Lower leg skin (tissue), 4 donors: ENCODE measurements around the gene ADAMTS8. TPM values are rescaled to one million over a fixed set of nuclear protein-coding genes. Genes with fewer than 3 reads are reported as not detected.

Experiments
- DNase-seq, 2 donors: peaks; one replicate each; pipeline ENCODE4 v3.0.0-alpha.2; 2019; ENCODE audit warnings: low spot score in 2 of 2
- H3K4me3 ChIP-seq: fragments of 200-600 bp; sonication (generic); 2 replicates; pipeline ENCODE4 v1.5.1; 2017; ENCODE audit warnings: mild to moderate bottlenecking, low read depth; ENCODE audit not compliant: poor library complexity, severe bottlenecking
- CTCF ChIP-seq, 3 donors: fragments of 450-650 bp; IDR thresholded peaks; one replicate each; pipeline ENCODE4 v1.5.1; 2016; ENCODE audit warnings: antibody characterized with exemption in 3 of 3, mild to moderate bottlenecking in 3 of 3, moderate library complexity in 2 of 3
- POLR2A ChIP-seq, 2 donors: fragments of 450-650 bp; IDR thresholded peaks; one replicate each; pipeline ENCODE4 v1.6.1; 2016 to 2017; ENCODE audit warnings: antibody characterized with exemption in 2 of 2, mild to moderate bottlenecking in 1 of 2, moderate library complexity in 1 of 2
- WGBS, 2 donors: methylation state at CpG; one replicate each; pipeline ENCODE4 v1.1.5; 2018; 5-methylcytosine and 5-hydroxymethylcytosine counted together
- intact Hi-C: fragments of 100-400 bp; cut with DNase I; formaldehyde crosslinking; loops from one replicate; pipeline ENCODE4 v1.15.0; 2023; ENCODE audit warnings: low total_unique reads
- total RNA-seq, 4 donors: library from RNA; depleted of rRNA; stranded (reverse); fragments of >200 nt; gene quantifications; one replicate each; pipeline ENCODE4 v1.1.0, GENCODE V29; 2016

The ADAMTS8 gene
- total RNA-seq, 4 donors from 2014 or later, result 0.15 to 1.4 (median 0.81) TPM; not detected in 1

GRCh38 chr11:130426837-130427341, 1.5 kb downstream of the ADAMTS8 start:
- 25 to 39% methylated on average over 18 of the region's 18 CpGs for WGBS, 2 donors
- H3K4me3 ChIP-seq, result no peak overlapping the region
- intact Hi-C loops, result loop anchor here (5.0 kb wide), 1 partner anchor 215 kb away; no protein-coding TSS in a partner anchor

GRCh38 chr11:130426223-130426836, 2.1 kb downstream of the ADAMTS8 start:
- WGBS, 2 donors, result 29 to 54% methylated on average over 5 of the region's 5 CpGs
- no peak for DNase-seq
- TF ChIP-seq POLR2A (IDR thresholded peaks at IDR 0.05) (no peak), CTCF (IDR thresholded peaks at IDR 0.05) (no peak)
- no peak overlapping the region for H3K4me3 ChIP-seq
- intact Hi-C loops, result loop anchor here (5.0 kb wide), 1 partner anchor 214 kb away; no protein-coding TSS in a partner anchor

More at GRCh38 chr11:130426837-130427341, 1.5 kb downstream of the ADAMTS8 start:
- DNase-seq, result no peak
- TF ChIP-seq CTCF (IDR thresholded peaks at IDR 0.05), result no peak
- TF ChIP-seq POLR2A (IDR thresholded peaks at IDR 0.05), result no peak

- TF ChIP-seq POLR2A (IDR thresholded peaks at IDR 0.05) (no peak), CTCF (IDR thresholded peaks at IDR 0.05) (no peak)
- DNase-seq, result no peak
- 72 to 81% methylated on average over 7 to 8 of the region's 8 CpGs for WGBS, 2 donors
- intact Hi-C loops, result loop anchor here (5.0 kb wide), 1 partner anchor 213 kb away; no protein-coding TSS in a partner anchor
- H3K4me3 ChIP-seq, result no peak overlapping the region
Observed at GRCh38 chr11:130425156-130425555, 3.3 kb downstream of the ADAMTS8 start.

GRCh38 chr11:130424613-130425140, 3.7 kb downstream of the ADAMTS8 start:
- WGBS, 2 donors, result 88 to 95% methylated on average over 14 of the region's 14 CpGs
- no peak overlapping the region for H3K4me3 ChIP-seq
- TF ChIP-seq CTCF (IDR thresholded peaks at IDR 0.05) (no peak), POLR2A (IDR thresholded peaks at IDR 0.05) (no peak)
- no peak for DNase-seq
- intact Hi-C loops, result loop anchor here (5.0 kb wide), 1 partner anchor 212 kb away; no protein-coding TSS in a partner anchor

- intact Hi-C loops, result no loop called here
- H3K4me3 ChIP-seq, result no peak overlapping the region
- WGBS, 2 donors, result 88% methylated on average over 16 of the region's 16 CpGs
- no peak for DNase-seq
- TF ChIP-seq POLR2A (IDR thresholded peaks at IDR 0.05) (no peak), CTCF (IDR thresholded peaks at IDR 0.05) (no peak)
Observed at GRCh38 chr11:130423541-130424142, 4.8 kb downstream of the ADAMTS8 start.
